HG03460 (cell line): ENCODE data around the gene GPN2.
A peak's percentile ranks its signal among the peaks of the same experiment; 100 is the strongest.
"Not testable (repeated sequence)": the region's sequence is repeated elsewhere in the genome, so short reads cannot be mapped to it uniquely, and the experiment has no call there.

ENCODE experiments used
- ATAC-seq: cut with Tn5 transposase; IDR thresholded peaks from one replicate; pipeline ENCODE4 v1.9.1; 2021; ENCODE audit not compliant: unreplicated experiment

The GPN2 gene

GRCh38 chr1:26858160-26858559 is 31.9 kb downstream of the GPN2 start:
- ATAC-seq = no peak

DNA sequence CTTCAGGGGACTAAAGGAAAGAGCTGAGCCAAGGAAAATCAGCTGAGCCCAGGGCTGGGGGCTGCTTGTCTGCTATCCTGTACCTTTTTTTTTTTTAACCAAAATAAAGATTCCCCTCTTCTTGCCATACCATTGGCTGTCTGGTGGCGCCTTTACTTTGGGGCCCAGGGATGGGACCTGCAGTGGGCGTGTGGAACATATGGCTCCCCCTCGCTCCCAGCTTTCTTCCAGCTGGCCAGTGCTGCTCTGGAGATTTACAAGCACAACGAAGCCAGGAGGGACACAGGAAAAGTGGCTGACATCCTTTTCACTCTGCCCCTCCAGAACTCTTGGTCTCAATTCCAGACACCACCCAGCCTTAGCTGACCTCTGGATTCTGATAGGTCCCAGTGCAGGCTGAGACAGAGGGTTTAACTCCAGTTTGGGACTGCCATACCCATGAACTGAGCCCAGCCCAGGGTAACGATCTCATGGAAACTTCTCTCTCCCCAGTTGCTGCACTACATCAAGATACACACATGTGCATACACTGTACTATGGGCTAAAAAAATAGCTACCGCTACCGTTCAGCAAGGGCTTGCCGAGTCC is 32.5 kb downstream of the GPN2 start:
- no peak for ATAC-seq

DNA sequence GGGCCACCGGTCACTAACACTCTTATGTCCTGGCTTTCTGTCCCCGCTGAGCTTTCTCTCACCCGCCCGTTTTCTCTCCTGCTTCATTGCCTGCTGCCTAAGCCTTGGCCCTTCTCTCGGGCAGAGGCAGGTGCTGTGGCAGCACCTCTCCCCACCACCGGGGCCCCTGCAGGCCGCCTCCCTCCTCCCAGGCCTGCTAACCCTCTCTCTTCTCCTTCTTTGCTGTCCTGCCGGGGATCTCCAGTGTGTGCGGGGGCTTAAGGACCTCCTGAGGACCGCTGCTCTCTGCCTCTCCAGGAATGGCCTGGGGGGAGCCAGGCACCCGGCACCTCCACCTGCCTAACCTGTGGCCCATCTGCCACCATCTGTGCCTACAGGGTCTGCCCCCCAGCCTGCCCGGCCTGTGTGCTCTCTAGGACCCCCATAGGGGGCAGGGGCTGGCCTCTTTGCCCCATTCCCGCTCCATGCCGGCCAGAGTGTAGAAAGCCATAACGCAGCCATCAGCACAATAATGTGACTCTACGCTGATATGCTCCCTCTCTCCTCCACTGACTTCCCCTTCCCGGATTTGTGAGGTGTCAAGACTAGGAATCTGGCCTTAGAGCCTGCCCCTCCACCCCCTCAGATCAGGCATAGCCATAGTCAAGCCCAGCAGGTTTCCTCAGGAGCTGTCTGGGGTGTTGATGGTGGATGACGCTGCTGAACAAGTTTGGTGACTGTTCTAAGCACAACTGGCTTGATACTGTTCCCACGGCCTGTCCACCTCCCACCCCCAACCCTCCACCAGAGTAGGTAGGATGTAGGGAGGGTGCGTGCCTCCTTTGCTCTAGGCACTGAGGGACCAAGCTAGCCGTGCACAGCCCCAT is 33.2 kb downstream of the GPN2 start:
- ATAC-seq = no peak

- ATAC-seq = no peak
Measured at GRCh38 chr1:26856181-26856580, 33.9 kb downstream of the GPN2 start.

GRCh38 chr1:26855636-26856035 is 34.4 kb downstream of the GPN2 start:
- ATAC-seq = no peak

- no peak for ATAC-seq
Measured at GRCh38 chr1:26854906-26855305, 35.2 kb downstream of the GPN2 start.

- no peak for ATAC-seq
Measured at GRCh38 chr1:26853600-26853999, 36.5 kb downstream of the GPN2 start.

DNA sequence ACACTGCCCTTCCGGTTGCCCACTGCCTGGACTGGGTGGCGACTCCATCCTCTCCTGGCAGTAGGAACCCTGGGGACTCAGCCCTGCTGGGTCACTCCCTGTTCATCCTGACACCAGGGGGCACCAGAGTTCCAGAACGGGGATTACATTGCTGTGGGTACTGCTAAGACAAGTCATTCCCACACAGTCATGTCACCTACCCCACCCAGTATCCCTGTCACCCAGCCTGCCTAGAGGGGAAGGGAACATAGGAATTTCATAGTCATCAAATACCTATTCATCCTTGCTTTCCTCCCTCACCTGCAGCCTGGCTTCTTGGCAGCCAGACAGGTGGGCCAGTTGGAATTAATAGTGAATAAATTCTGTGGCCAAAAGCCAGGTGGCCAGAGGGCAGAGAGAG is 36.9 kb downstream of the GPN2 start:
- ATAC-seq = no peak

DNA sequence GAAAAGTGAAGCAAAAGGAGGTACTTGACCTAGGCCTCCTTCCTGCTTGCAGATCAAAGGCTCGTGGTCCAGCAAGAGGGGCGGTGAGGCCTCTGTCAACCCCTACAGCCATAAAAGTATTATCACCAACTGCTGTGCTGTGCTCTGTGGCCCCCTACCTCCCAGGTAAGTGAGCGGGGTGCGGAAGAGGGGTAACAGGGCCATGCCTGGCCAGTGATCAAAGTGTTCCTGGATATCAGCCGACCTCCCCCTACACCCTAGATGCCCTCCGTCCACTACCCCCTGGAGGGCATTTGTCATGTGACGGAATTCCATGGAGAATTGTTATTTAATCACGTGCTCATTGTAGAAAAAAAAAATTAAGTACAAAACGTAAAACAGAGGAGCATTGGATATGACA is 37.4 kb downstream of the GPN2 start:
- no peak for ATAC-seq

- ATAC-seq = no peak
Measured at GRCh38 chr1:26851106-26851684, 38.9 kb downstream of the GPN2 start.

DNA sequence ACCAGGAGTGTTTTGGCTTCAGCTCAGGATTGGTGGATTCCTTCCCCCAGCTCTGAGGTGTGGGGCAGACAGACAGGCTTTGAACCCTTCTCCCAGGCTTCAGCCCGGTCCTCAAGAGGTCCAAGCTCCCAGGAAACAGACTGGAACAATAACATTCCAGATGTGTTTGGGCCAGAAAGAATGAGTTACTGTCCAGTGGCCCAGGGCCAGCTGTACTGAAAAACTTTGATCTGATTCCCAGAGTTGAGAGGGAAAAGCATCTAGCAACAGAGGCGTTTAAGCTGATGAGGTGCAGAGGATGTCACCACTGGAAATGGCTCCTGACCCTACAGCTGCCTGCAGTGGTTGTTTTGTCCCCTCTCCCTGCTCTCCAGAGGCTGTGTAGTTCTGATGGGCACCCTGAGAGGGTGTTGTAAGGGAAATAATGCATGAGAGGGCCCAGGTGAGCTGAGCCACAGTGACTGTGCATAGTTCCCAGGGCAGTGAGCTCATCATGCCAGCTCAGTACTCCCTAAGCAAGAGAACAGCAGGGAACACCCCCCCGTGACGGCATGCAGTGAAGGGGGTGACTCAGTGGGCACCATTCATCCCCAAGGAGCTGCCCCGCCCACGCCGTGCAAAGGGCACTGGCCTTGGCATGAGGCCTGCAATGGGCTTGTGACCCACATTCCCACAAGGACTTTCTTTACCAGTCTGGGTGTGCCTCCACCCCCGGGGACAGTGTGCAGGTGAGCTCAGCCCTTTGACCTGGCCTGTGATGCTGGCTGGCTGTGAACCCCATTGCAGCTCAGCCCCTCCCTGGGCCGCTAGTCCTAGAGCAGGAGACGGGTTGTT is 40.9 kb downstream of the GPN2 start:
- no peak for ATAC-seq

DNA sequence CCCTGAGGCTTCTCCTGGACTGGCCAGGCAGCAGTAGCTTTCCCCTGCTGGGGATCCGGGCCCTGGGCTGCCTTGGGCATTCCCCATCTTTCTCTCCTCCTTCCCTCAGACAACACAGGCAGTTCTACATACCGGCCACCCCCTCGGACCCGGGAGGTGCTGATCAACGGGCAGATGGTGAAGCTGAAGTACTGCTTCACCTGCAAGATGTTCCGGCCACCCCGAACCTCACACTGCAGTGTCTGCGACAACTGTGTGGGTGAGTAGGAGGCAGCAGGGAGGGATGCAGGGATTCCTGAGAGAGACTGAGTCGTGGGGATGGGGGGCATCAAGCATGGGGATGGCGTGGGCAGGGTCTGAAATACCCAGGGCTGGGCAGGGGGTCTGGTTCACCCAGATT is 41.6 kb downstream of the GPN2 start:
- ATAC-seq = no peak

DNA sequence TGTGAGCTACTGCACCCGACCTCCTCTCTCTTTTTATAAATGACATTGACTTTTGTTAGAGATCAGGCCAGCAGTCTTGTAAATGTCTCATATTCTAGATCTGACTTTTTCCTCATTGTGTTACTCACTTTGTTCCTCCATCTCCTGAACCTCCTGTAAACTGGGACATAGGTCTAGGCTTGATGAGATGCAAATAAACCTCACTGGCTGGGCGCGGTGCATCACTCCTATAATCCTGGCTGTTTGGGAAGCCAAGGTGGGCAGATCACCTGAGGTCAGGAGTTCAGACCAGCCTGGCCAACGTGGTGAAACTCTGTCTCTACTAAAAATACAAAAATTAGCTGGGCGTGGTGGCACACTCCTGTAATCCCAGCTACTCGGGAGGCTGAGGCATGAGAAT is 42.3 kb downstream of the GPN2 start:
- ATAC-seq = not testable (repeated sequence)

DNA sequence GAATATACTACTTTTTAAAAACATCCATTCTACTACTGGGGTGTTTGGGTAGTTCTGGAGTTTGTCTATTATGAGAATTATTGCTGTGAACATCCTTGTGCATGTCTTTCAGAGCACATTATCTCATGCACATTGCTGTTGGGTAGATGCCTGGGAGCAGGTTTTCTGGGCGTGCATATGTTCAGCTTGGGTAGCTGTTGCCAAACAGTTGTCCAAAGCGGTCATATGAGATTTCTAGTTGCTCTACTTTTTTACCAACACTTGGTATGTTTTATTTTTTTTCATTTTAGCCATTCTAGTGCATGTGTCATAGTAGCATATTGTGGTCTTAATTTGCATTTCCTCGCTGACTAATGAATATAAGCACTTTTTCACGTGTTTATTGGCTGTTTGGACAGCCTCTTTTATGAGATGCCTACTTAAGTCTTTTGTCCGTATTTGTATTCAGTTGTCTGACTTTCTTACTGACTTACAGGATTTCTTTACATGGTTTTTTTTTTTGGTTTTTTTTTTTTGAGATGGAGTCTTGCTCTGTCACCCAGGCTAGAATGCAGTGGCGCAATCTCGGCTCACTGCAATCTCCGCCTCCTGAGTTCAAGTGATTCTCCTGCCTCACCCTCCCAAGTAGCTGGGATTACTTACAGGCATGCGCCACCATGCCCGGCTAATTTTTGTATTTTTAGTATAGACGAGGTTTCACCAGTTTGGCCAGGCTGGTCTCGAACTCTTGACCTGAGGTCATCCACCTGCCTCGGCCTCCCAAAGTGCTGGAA is 45.5 kb downstream of the GPN2 start:
- ATAC-seq = no peak

DNA sequence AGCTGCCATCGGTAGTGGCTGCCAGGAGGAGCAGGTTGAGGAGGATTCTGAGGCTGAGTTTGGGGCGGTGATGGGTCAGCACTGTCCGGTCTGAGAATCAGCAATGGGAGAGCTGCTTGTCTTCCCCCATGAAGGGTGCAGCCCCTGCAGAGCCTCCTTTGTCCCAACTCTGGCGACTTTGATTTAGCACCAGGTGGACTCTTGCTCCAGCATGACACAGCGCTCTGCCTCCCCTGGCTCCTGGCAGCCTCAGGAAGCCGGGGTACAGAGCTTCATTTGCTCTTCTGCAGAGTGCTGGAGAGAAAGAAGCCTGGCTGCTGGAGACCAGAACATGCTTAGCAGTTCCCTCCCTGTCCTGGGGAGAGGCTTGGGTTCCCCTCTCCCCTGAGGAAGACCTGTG is 50.3 kb downstream of the GPN2 start:
- no peak for ATAC-seq

DNA sequence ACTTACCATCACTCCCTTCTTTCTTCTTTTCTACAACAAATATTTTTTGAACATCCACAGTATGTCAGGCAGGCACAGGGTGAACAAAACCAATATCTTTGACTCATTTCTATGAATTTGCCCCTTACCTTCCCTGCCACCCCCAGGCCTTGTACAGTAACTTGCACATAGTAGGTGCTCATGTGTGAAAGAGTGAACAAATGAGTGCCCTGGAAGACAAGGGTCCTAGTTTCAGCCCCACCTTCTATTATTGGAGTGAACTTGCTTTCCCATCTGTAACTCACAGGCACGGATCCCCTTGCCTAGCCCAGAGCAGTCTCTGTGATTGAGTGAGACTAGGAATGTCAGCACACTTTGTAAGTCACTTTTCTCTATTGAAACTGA is 50.8 kb downstream of the GPN2 start:
- no peak for ATAC-seq

DNA sequence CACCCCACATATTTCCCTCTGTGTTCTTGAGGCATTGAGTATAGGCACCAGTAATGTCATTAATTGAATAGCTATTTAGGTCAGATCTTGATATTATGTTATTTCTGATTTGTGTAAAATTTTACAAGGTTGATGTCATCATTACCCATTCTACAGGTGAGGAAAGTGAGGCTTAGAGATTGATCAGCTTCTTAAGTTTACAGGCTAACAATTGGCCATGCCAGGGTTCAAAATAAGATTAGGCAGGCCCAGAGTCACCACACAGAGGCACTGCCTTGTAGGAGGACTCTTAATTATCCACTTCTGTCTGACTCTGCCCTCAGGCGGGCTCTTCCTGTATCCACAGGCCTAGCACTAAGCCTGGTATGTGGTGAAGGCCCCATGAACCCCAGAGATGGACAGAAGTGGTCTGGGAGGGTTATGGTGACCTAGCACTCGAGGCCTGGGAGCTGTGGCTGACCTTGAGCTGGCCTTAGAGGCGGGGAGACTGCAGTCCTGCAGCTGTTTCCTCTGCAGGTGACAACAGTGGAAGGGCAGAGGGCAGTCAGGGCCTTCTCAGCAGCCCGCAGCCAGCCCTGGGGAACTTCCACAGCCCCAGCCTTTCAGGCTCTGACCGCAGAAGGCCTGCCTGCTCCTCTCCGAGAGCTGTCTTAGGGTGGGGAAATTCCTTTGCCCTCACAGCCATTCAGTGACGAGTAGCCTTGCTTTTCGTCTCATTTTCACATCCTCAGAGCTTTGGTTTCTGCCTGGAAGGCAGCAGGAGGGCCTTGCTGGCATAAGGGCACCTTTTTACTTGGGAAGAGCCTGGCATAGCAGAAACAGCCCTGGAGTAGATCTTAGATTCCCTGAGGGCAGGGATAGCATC is 51.4 kb downstream of the GPN2 start:
- peak; percentile 87 for ATAC-seq

GRCh38 chr1:26837665-26838064 is 52.4 kb downstream of the GPN2 start:
- ATAC-seq = not testable (repeated sequence)

- peak; percentile 93 for ATAC-seq
Measured at GRCh38 chr1:26833432-26834405, 56.4 kb downstream of the GPN2 start.
